Tibial nerve (tissue), 4 donors: Measurements from ENCODE around the gene NIPBL. TPM values are rescaled to one million over a fixed set of nuclear protein-coding genes. Genes with fewer than 3 reads are reported as not detected.
A peak's percentile ranks its signal among the peaks of the same experiment; 100 is the strongest.

Experiments used
- DNase-seq, 2 donors: peaks; one replicate each; pipeline ENCODE4 v3.0.0-alpha.2; 2019; ENCODE audit warnings: low spot score in 2 of 2
- H3K27ac ChIP-seq, 4 donors: fragments of 200-600 bp; sonication (generic) in 3 of 4; one replicate each; pipeline ENCODE4 v1.5.1; 2017 to 2019; ENCODE audit warnings: mild to moderate bottlenecking in 1 of 4
- H3K27me3 ChIP-seq, 2 donors: fragments of 200-600 bp; sonication (generic) in 1 of 2; one replicate each; pipeline versions ENCODE4 v1.5.1 to v1.6.0; 2017 to 2019
- H3K36me3 ChIP-seq, 3 donors: fragments of 200-600 bp; sonication (generic); one replicate each; pipeline ENCODE4 v1.5.1; 2018 to 2019
- H3K4me1 ChIP-seq, 4 donors: fragments of 200-600 bp; sonication (generic) in 3 of 4; one replicate each; pipeline ENCODE4 v1.5.1; 2017 to 2019
- H3K4me3 ChIP-seq, 4 donors: fragments of 200-600 bp; sonication (generic) in 3 of 4; one replicate each; pipeline ENCODE4 v1.5.1; 2017 to 2019; ENCODE audit warnings: mild to moderate bottlenecking in 1 of 4, moderate library complexity in 1 of 4
- H3K9me3 ChIP-seq, 4 donors: fragments of 200-600 bp; sonication (generic) in 3 of 4; one replicate each; pipeline ENCODE4 v1.5.1; 2017 to 2019
- CTCF ChIP-seq, 5 experiments: fragments of 200-600 bp in 3 of 5; fragments of 450-650 bp in 2 of 5; sonication (generic) in 3 of 5; IDR thresholded peaks; one replicate each; pipeline ENCODE4 v1.5.1; 2016 to 2019; ENCODE audit warnings: antibody characterized with exemption in 5 of 5, mild to moderate bottlenecking in 3 of 5, moderate library complexity in 2 of 5
- EP300 ChIP-seq, 2 donors: sonication (generic); formaldehyde crosslinking; IDR thresholded peaks; one replicate each; pipeline ENCODE4 v1.6.1; 2017; ENCODE audit warnings: antibody characterized with exemption in 2 of 2, mild to moderate bottlenecking in 1 of 2
- POLR2A ChIP-seq, 2 donors: fragments of 450-650 bp; IDR thresholded peaks; one replicate each; pipeline ENCODE4 v1.6.1; 2017; ENCODE audit warnings: antibody characterized with exemption in 2 of 2, mild to moderate bottlenecking in 2 of 2, moderate library complexity in 2 of 2
- WGBS, 2 donors: methylation state at CpG; one replicate each; pipeline ENCODE4 v1.1.5; 2018; 5-methylcytosine and 5-hydroxymethylcytosine counted together
- total RNA-seq, 4 donors: library from RNA; depleted of rRNA; stranded (reverse); fragments of >200 nt; gene quantifications; one replicate each; pipeline ENCODE4 v1.1.0, GENCODE V29; 2016

NIPBL gene
- total RNA-seq, 4 donors from 2014 or later = 53.4 to 64.5 (median 59.4) TPM

- Histone ChIP-seq H3K4me1 (peaks cover 0 to 51% (median 36%) of the 10 kb centered on the region in 4 donors), H3K9me3 (no peaks in the 10 kb centered on the region), H3K36me3 (peaks cover 0 to 4% (median 0%) of the 10 kb centered on the region in 3 donors), H3K4me3 (peak overlapping the region; percentile 67 to 94 (median 85)), H3K27me3 (no peaks in the 10 kb centered on the region), H3K27ac (peak overlapping the region; percentile 94 to 99 (median 97))
- WGBS, 2 donors = 0% methylated on average over 39 to 44 of the region's 47 CpGs
- TF ChIP-seq EP300 (IDR thresholded peaks at IDR 0.05) = no peak
- peak in 1 of 2 donors; percentile 12 for TF ChIP-seq POLR2A (IDR thresholded peaks at IDR 0.05)
- TF ChIP-seq CTCF (IDR thresholded peaks at IDR 0.05) = peak; percentile 39 to 67 (median 50)
- DNase-seq = peak; percentile 56 to 66
Observed at GRCh38 chr5:36875790-36876298, 725 bp upstream of the NIPBL start.

GRCh38 chr5:36876965-36877666 lies 547 bp downstream of the NIPBL start:
- 1% methylated on average over 49 to 57 of the region's 57 CpGs for WGBS, 2 donors
- DNase-seq = peak; percentile 24 to 46
- H3K27ac ChIP-seq = peak overlapping the region; percentile 94 to 99 (median 97)
- H3K4me3 ChIP-seq = peak overlapping the region; percentile 67 to 94 (median 85)
- peak in 1 of 2 donors; percentile 59 for TF ChIP-seq EP300 (IDR thresholded peaks at IDR 0.05)
- no peak for TF ChIP-seq CTCF (IDR thresholded peaks at IDR 0.05)
- H3K36me3 ChIP-seq = peaks cover 0 to 4% (median 0%) of the 10 kb centered on the region in 3 donors
- H3K4me1 ChIP-seq = peaks cover 0 to 61% (median 43%) of the 10 kb centered on the region in 4 donors
- no peaks in the 10 kb centered on the region for H3K9me3 ChIP-seq
- H3K27me3 ChIP-seq = no peaks in the 10 kb centered on the region

GRCh38 chr5:36877667-36878391 lies 1.3 kb downstream of the NIPBL start:
- TF ChIP-seq CTCF (IDR thresholded peaks at IDR 0.05) (no peak), EP300 (IDR thresholded peaks at IDR 0.05) (no peak), POLR2A (IDR thresholded peaks at IDR 0.05) (no peak)
- no peak for DNase-seq
- H3K9me3 ChIP-seq = no peaks in the 10 kb centered on the region
- no peaks in the 10 kb centered on the region for H3K27me3 ChIP-seq
- H3K4me1 ChIP-seq = peaks cover 0 to 66% (median 47%) of the 10 kb centered on the region in 4 donors
- peak overlapping the region; percentile 94 to 99 (median 97) for H3K27ac ChIP-seq
- 0 to 1% methylated on average over 11 of the region's 11 CpGs for WGBS, 2 donors
- no peaks in the 10 kb centered on the region for H3K36me3 ChIP-seq
- H3K4me3 ChIP-seq = peak overlapping the region; percentile 67 to 94 (median 85)

- peak overlapping the region; percentile 94 to 99 (median 97) for H3K27ac ChIP-seq
Observed at GRCh38 chr5:36878392-36879082, 2.0 kb downstream of the NIPBL start.

More at GRCh38 chr5:36878392-36879082, 2.0 kb downstream of the NIPBL start:
- H3K36me3 ChIP-seq = no peaks in the 10 kb centered on the region
- H3K4me1 ChIP-seq = peaks cover 0 to 66% (median 47%) of the 10 kb centered on the region in 4 donors
- DNase-seq = no peak
- no peaks in the 10 kb centered on the region for H3K27me3 ChIP-seq
- no peak for TF ChIP-seq CTCF (IDR thresholded peaks at IDR 0.05)
- no peak for TF ChIP-seq POLR2A (IDR thresholded peaks at IDR 0.05)
- TF ChIP-seq EP300 (IDR thresholded peaks at IDR 0.05) = no peak
- 1% methylated on average over 16 of the region's 16 CpGs for WGBS, 2 donors
- no peaks in the 10 kb centered on the region for H3K9me3 ChIP-seq
- H3K4me3 ChIP-seq = peak overlapping the region; percentile 67 to 94 (median 85)
